HEK293T (cell line): ENCODE measurements around the gene CD19.
"Not testable (repeated sequence)": the region's sequence is repeated elsewhere in the genome, so short reads cannot be mapped to it uniquely, and the experiment has no call there.

Source experiments
- CTCF ChIA-PET: fragments of 350-600 bp; formaldehyde crosslinking; extraction: SDS; loops from one replicate; lab custom pipeline; 2021; ENCODE audit warnings: antibody characterized with exemption, inconsistent platforms; lab: Yijun Ruan, JAX
- POLR2A ChIA-PET: fragments of 350-600 bp; formaldehyde crosslinking; extraction: SDS; loops from one replicate; lab custom pipeline; 2020; ENCODE audit warnings: antibody characterized with exemption, inconsistent platforms; lab: Yijun Ruan, JAX
- DNase-seq: peaks from one replicate; pipeline ENCODE4 v3.0.0; 2012; ENCODE audit warnings: mixed read lengths; ENCODE audit errors: extremely low spot score
- ARNT ChIP-seq: fragments of 450-650 bp; IDR thresholded peaks from 2 replicates; pipeline ENCODE4 v1.6.1; 2017; ENCODE audit warnings: mild to moderate bottlenecking
- BHLHE40 ChIP-seq: fragments of 450-650 bp; IDR thresholded peaks from 2 replicates; pipeline ENCODE4 v1.6.1; 2016; ENCODE audit warnings: mild to moderate bottlenecking, moderate library complexity, borderline replicate concordance
- CTBP1 ChIP-seq: fragments of 450-650 bp; IDR thresholded peaks from 2 replicates; pipeline ENCODE4 v1.6.1; 2016; ENCODE audit warnings: borderline replicate concordance
- ELF4 ChIP-seq: fragments of 450-650 bp; IDR thresholded peaks from 2 replicates; pipeline ENCODE4 v1.6.1; 2017; ENCODE audit warnings: antibody characterized with exemption
- FOXA1 ChIP-seq: fragments of 450-650 bp; IDR thresholded peaks from 2 replicates; pipeline ENCODE4 v1.6.1; 2016; ENCODE audit warnings: mild to moderate bottlenecking
- FOXK2 ChIP-seq: fragments of 450-650 bp; IDR thresholded peaks from 2 replicates; pipeline ENCODE4 v1.6.1; 2016; ENCODE audit warnings: mild to moderate bottlenecking
- FOXM1 ChIP-seq: fragments of 450-650 bp; IDR thresholded peaks from 2 replicates; pipeline ENCODE4 v1.6.1; 2017; ENCODE audit warnings: mild to moderate bottlenecking, borderline replicate concordance
- HDGF ChIP-seq: fragments of 450-650 bp; IDR thresholded peaks from 2 replicates; pipeline ENCODE4 v1.6.1; 2017; ENCODE audit warnings: antibody characterized with exemption, borderline replicate concordance
- L3MBTL2 ChIP-seq: fragments of 450-650 bp; conservative IDR thresholded peaks from 2 replicates; pipeline ENCODE4 v1.6.1; 2016; ENCODE audit warnings: mild to moderate bottlenecking
- LEF1 ChIP-seq: fragments of 450-650 bp; IDR thresholded peaks from 2 replicates; pipeline ENCODE4 v1.6.1; 2017; ENCODE audit warnings: mild to moderate bottlenecking, borderline replicate concordance
- NFRKB ChIP-seq: fragments of 450-650 bp; IDR thresholded peaks from 2 replicates; pipeline ENCODE4 v1.6.1; 2016; ENCODE audit warnings: mild to moderate bottlenecking, moderate library complexity
- SP1 ChIP-seq: fragments of 450-650 bp; IDR thresholded peaks from 2 replicates; pipeline ENCODE4 v1.6.1; 2017
- SUZ12 ChIP-seq: fragments of 450-650 bp; IDR thresholded peaks from 2 replicates; pipeline ENCODE4 v1.6.1; 2016; ENCODE audit warnings: mild to moderate bottlenecking
- TARDBP ChIP-seq: fragments of 450-650 bp; IDR thresholded peaks from 2 replicates; pipeline ENCODE4 v1.6.1; 2016
- ZNF384 ChIP-seq: fragments of 450-650 bp; IDR thresholded peaks from 2 replicates; pipeline ENCODE4 v1.6.1; 2016
- TF ChIP-seq, protein P1 (sequence below): fragments of 450-650 bp; IDR thresholded peaks from 2 replicates; pipeline ENCODE4 v1.6.1; 2016

The CD19 gene

DNA sequence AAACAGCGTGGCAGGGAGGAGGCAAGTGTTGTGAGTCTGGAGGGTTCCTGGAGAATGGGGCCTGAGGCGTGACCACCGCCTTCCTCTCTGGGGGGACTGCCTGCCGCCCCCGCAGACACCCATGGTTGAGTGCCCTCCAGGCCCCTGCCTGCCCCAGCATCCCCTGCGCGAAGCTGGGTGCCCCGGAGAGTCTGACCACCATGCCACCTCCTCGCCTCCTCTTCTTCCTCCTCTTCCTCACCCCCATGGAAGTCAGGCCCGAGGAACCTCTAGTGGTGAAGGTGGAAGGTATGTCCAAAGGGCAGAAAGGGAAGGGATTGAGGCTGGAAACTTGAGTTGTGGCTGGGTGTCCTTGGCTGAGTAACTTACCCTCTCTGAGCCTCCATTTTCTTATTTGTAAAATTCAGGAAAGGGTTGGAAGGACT, at the start of gene CD19:
TSS of gene CD19 (plus strand) at position 171 of the 425 bp plus-strand sequence. CDS start at position 201, 30 bp downstream.
- CTCF ChIA-PET, result interaction anchor here (1.6 kb wide), 1 partner anchor 13 kb away, joined by 3 read pairs; no protein-coding TSS in a partner anchor

DNA sequence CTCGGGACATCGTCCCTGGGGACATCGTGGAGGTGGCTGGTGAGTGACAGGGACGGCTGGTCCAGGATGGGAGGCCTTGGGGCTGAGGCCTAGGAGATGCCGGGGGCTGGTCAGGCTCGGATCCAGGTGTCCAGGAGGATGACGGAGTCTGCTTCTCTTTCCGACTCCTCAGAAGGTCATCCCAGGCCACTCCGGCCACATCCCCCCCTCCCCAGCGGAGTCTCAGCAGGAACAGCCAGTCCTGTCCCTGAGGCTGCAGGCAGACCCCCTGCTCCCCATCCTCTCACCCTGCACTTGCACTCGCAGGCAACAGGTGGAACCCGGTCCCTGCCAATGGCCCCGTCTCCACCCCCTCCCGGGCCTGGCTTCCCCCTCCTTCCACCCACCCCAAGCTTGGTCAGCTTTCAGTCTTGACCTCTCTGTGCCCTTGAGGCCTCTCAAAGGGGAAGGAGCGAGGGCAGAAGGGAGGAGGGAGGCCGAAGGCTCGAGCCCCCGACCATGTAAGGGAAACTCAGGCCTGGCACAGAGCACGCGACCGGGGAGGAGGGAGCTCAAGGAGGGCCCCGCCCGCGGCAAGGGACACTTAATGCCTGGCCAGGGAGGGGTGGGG, 49.1 kb upstream of the CD19 start:
- CTCF ChIA-PET, result no interaction called here
- POLR2A ChIA-PET, result no interaction called here
- no peak for DNase-seq
- TF ChIP-seq, protein P1, sequence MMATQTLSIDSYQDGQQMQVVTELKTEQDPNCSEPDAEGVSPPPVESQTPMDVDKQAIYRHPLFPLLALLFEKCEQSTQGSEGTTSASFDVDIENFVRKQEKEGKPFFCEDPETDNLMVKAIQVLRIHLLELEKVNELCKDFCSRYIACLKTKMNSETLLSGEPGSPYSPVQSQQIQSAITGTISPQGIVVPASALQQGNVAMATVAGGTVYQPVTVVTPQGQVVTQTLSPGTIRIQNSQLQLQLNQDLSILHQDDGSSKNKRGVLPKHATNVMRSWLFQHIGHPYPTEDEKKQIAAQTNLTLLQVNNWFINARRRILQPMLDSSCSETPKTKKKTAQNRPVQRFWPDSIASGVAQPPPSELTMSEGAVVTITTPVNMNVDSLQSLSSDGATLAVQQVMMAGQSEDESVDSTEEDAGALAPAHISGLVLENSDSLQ, result peak; percentile 10; the same call in 1 of the 2 replicates
- TF ChIP-seq FOXA1, result no peak

More for the DNA sequence above, at the start of gene CD19:
- TF ChIP-seq SUZ12, result no peak
- no peak for TF ChIP-seq TARDBP
- DNase-seq, result no peak
- POLR2A ChIA-PET, result no interaction called here

DNA sequence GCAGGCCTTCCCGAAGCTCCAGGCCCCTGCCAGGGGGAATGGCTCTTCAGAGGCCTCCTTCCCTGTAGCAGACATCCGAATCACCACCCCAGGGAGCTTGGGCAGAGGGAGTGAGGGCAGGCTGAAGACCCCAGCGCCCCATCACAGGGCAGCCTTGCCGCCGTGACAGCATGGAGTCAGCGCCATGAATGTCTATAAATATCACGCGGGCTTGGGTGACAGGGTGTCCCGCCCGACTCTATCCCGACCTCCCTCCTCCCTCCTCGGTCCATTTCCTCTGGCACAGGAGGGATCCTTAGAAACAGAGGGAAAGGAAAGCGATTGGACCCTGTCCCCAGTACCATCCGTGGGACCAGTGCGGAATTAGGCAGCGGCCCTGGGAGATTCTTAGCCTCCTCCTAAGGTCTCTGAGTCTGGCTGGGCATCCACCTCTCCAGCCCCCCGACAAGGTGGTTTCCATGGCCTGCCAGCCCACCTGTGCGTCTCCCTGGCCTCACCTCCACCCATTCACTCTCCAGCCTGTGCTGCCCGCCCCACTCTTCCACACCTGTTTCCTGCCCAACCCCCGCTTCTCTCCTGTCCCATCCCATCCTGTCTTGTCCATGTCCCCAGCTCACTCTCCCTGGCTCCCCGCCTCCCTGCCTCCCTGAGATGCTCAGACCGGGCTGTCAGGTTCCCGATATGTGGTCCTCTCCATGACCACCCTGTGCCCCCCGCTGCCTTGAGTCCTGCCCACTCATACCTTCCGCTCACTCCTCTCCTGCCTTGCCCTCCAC, 48.4 kb upstream of the CD19 start:
- CTCF ChIA-PET, result interaction anchor here (0.6 kb wide), 1 partner anchor 62 kb away, joined by 3 read pairs; no protein-coding TSS in a partner anchor
- POLR2A ChIA-PET, result no interaction called here
- DNase-seq, result no peak
- TF ChIP-seq FOXM1 (no peak), ELF4 (no peak), FOXK2 (no peak), FOXA1 (no peak), LEF1 (no peak), TARDBP (no peak), ZNF384 (no peak), ARNT (no peak), HDGF (no peak), CTBP1 (no peak), BHLHE40 (no peak), L3MBTL2 (no peak), SP1 (no peak), SUZ12 (no peak), NFRKB (no peak)

- DNase-seq, result no peak
- ChIA-PET POLR2A (no interaction called here), CTCF (no interaction called here)
- TF ChIP-seq SP1 (no peak), ARNT (no peak), CTBP1 (no peak), FOXA1 (no peak), TARDBP (no peak), FOXK2 (no peak), LEF1 (no peak), BHLHE40 (no peak), NFRKB (no peak), SUZ12 (no peak)
Measured at GRCh38 chr16:28884045-28884444, 47.7 kb upstream of the CD19 start.

DNA sequence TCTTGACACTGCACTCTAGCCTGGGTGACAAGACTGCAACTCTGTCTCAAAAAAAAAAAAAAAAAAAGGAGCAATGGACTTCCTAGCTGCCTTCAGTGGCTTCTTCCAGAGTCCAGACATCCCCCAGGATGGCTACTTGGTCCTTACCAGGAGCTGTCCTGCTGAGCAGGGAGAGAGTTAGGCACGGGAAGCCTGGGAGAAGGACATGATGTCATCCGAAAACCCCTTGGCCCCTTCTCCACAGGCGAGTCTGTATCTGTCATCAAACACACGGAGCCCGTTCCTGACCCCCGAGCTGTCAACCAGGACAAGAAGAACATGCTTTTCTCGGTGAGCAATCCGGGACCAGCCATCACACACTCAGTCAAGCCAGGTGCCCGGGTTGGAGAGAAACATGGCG, 44.8 kb upstream of the CD19 start:
- TF ChIP-seq FOXK2, result no peak
- no peak for TF ChIP-seq HDGF
- no peak for TF ChIP-seq L3MBTL2
- TF ChIP-seq LEF1, result no peak
- no peak for TF ChIP-seq SP1
- no peak for TF ChIP-seq FOXA1
- TF ChIP-seq ZNF384, result no peak
- TF ChIP-seq ARNT, result no peak
- TF ChIP-seq FOXM1, result no peak
- TF ChIP-seq BHLHE40, result no peak
- TF ChIP-seq, protein P1, result no peak
- no peak for TF ChIP-seq CTBP1
- no peak for TF ChIP-seq TARDBP
- no peak for TF ChIP-seq ELF4
- no peak for TF ChIP-seq SUZ12
- no peak for TF ChIP-seq NFRKB
- no peak for DNase-seq
- POLR2A ChIA-PET, result interaction anchor here (0.9 kb wide), 1 partner anchor 34 kb away, joined by 3 read pairs; no protein-coding TSS in a partner anchor
- CTCF ChIA-PET, result no interaction called here

DNA sequence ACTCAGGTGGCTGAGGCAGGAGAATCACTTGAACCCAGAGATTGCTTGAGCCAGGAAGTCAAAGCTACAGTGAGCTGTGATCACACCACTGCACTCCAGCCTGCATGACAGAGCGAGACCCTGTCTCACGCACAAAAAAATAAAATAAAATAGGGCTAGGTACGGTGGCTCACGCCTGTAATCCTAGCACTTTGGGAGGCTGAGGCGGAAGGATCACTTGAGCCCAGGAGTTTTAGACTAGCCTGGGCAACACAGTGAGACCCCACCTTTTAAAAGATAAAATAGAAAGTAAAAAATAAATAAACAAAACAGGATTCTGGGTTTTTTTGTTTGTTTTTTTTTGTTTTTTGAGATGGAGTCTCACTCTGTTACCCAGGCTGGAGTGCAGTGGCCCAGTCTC, 41.4 kb upstream of the CD19 start:
- CTCF ChIA-PET, DNase-seq: not testable (repeated sequence)
- POLR2A ChIA-PET, result interaction anchor here (1.4 kb wide), 1 partner anchor 10 kb away, joined by 3 read pairs; no protein-coding TSS in a partner anchor
